ENCODE measurements around the gene BCAS3. TPM values are rescaled to one million over a fixed set of nuclear protein-coding genes. Genes with fewer than 3 reads are reported as not detected.

BCAS3 gene
- total RNA-seq, 2 experiments from 2014 or later, result 20.1 to 31.8 TPM

DNA sequence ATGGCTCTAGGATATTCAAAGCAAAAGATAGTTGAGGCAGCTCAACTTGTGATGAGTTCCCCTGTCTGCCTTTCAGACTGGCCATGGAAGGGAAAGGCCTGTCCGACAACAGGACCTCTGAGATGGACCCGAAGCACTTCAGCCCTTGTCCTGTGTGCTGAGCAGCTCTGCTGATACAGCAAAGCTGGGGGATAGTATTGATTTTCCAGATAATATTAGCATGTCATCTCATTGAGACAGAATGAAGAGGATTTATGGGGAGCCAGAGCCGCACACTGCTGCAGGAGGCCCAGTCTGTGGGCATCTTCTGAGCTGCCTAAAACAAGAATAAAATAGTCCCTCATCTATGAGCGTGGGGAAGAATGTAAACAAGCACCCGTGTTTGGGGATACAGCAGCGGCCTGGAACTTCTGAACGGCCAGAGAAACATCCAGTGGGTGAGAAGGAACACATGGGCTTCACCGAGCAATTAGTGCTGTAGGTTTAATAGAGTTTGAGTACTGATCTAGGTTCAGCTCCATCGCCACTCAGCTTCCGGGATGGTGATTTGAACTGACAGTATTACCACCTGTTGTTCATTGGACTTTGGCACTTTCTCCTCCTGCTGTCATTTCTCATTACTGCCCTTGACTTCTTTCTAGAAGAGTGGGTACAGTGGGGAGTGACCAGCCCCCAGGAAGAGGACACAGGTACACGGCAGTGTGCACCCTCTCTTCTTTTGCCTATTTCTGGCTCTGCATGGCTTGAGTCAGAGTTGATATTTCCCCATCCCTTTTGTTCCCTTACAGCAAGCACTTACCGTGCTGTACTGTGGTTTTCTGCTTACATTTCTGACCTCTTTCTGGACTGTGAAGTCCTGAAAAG lies 625.5 kb downstream of the BCAS3 start:
- no peak overlapping the region for H3K27ac Mint-ChIP-seq
- TF ChIP-seq CTCF (IDR thresholded peaks at IDR 0.05), result no peak
- H3K9me3 ChIP-seq (ENCODE audit: control insufficient read depth in 1 of 2, insufficient read depth in 1 of 2, low read length in 2 of 2), result no peaks in the 10 kb centered on the region
- DNase-seq, result no peak
- no peaks in the 10 kb centered on the region for H3K36me3 ChIP-seq (ENCODE audit: insufficient read depth, low read length)
- POLR2A ChIA-PET, result no interaction called here
- CTCF ChIA-PET, result no interaction called here
- no peak for ATAC-seq (ENCODE audit: poor library complexity)
- no peak overlapping the region for H3K4me3 Mint-ChIP-seq
- no peaks in the 10 kb centered on the region for H3K27me3 Mint-ChIP-seq
- H3K36me3 Mint-ChIP-seq (ENCODE audit: low read depth), result no peaks in the 10 kb centered on the region
- no peak overlapping the region for H3K27ac ChIP-seq (ENCODE audit: low read depth in 1 of 2, low read length in 2 of 2)
- no peaks in the 10 kb centered on the region for H3K27me3 ChIP-seq (ENCODE audit: control insufficient read depth in 1 of 2, insufficient read depth in 2 of 2, low read length in 2 of 2)
- no peak overlapping the region for H3K4me3 ChIP-seq (ENCODE audit: low read length)
- intact Hi-C loops (cut with DNase I, micrococcal nuclease), result no loop called here
- no peaks in the 10 kb centered on the region for H3K4me1 Mint-ChIP-seq (ENCODE audit: low read depth)
- no peaks in the 10 kb centered on the region for H3K4me1 ChIP-seq (ENCODE audit: insufficient read depth, low read length)
- H3K9me3 Mint-ChIP-seq, result no peaks in the 10 kb centered on the region

- TF ChIP-seq CTCF (IDR thresholded peaks at IDR 0.05), result no peak
- ChIA-PET POLR2A (no interaction called here), CTCF (no interaction called here)
- Mint-ChIP-seq H3K9me3 (no peaks in the 10 kb centered on the region), H3K4me3 (no peak overlapping the region), H3K4me1 (ENCODE audit: low read depth) (no peaks in the 10 kb centered on the region), H3K27me3 (no peaks in the 10 kb centered on the region), H3K27ac (no peak overlapping the region), H3K36me3 (ENCODE audit: low read depth) (no peaks in the 10 kb centered on the region)
- no peaks in the 10 kb centered on the region for H3K9me3 ChIP-seq (ENCODE audit: control insufficient read depth in 1 of 2, insufficient read depth in 1 of 2, low read length in 2 of 2)
- DNase-seq (no peak), ATAC-seq (ENCODE audit: poor library complexity) (no peak)
- no peaks in the 10 kb centered on the region for H3K27me3 ChIP-seq (ENCODE audit: control insufficient read depth in 1 of 2, insufficient read depth in 2 of 2, low read length in 2 of 2)
- no peaks in the 10 kb centered on the region for H3K4me1 ChIP-seq (ENCODE audit: insufficient read depth, low read length)
- intact Hi-C loops (cut with DNase I, micrococcal nuclease), result no loop called here
- H3K27ac ChIP-seq (ENCODE audit: low read depth in 1 of 2, low read length in 2 of 2), result no peak overlapping the region
- no peak overlapping the region for H3K4me3 ChIP-seq (ENCODE audit: low read length)
- no peaks in the 10 kb centered on the region for H3K36me3 ChIP-seq (ENCODE audit: insufficient read depth, low read length)
Measured at GRCh38 chr17:61303817-61304096, 626.1 kb downstream of the BCAS3 start.

GRCh38 chr17:61305024-61305423 lies 627.4 kb downstream of the BCAS3 start:
- H3K9me3 ChIP-seq (ENCODE audit: control insufficient read depth in 1 of 2, insufficient read depth in 1 of 2, low read length in 2 of 2), result no peaks in the 10 kb centered on the region
- intact Hi-C loops (cut with DNase I, micrococcal nuclease), result no loop called here
- Mint-ChIP-seq H3K27ac (no peak overlapping the region), H3K9me3 (no peaks in the 10 kb centered on the region), H3K36me3 (ENCODE audit: low read depth) (no peaks in the 10 kb centered on the region), H3K4me3 (no peak overlapping the region), H3K27me3 (no peaks in the 10 kb centered on the region), H3K4me1 (ENCODE audit: low read depth) (no peaks in the 10 kb centered on the region)
- TF ChIP-seq CTCF (IDR thresholded peaks at IDR 0.05), result no peak
- POLR2A ChIA-PET, result no interaction called here
- H3K36me3 ChIP-seq (ENCODE audit: insufficient read depth, low read length), result no peaks in the 10 kb centered on the region
- no peaks in the 10 kb centered on the region for H3K4me1 ChIP-seq (ENCODE audit: insufficient read depth, low read length)
- no peak overlapping the region for H3K27ac ChIP-seq (ENCODE audit: low read depth in 1 of 2, low read length in 2 of 2)
- DNase-seq (no peak), ATAC-seq (ENCODE audit: poor library complexity) (no peak)
- CTCF ChIA-PET, result no interaction called here
- H3K4me3 ChIP-seq (ENCODE audit: low read length), result no peak overlapping the region
- H3K27me3 ChIP-seq (ENCODE audit: control insufficient read depth in 1 of 2, insufficient read depth in 2 of 2, low read length in 2 of 2), result no peaks in the 10 kb centered on the region
